Measurements from ENCODE around the gene GNB5.
"Not testable (repeated sequence)": the region's sequence is repeated elsewhere in the genome, so short reads cannot be mapped to it uniquely, and the experiment has no call there.

Gene GNB5

GRCh38 chr15:52097180-52097579, 94.0 kb downstream of the GNB5 start:
- Histone ChIP-seq H3K9me3 (replicated peaks in 1 of 11) (peaks cover 0 to 8% (median 0%) of the 10 kb centered on the region in 11 experiments; a peak in 5 of 22 replicates), H3K27me3 (no peaks in the 10 kb centered on the region), H3K27ac (no peak overlapping the region), H3K36me3 (no peaks in the 10 kb centered on the region), H3K9ac (no peak overlapping the region), H3K4me3 (no peak overlapping the region), H4K20me1 (no peaks in the 10 kb centered on the region), H3K4me2 (peak overlapping the region in 5 of 11 experiments; percentile 8 to 55 (median 39); a peak in 6 of 22 replicates), H3K4me1 (peaks cover 3 to 44% (median 24%) of the 10 kb centered on the region in 10 experiments)
- TF ChIP-seq Cebpa-rat (IDR thresholded peaks at IDR 0.05): no peak

GRCh38 chr15:52096536-52096935, 94.7 kb downstream of the GNB5 start:
- not testable (repeated sequence) for H3K27ac ChIP-seq; H3K27me3 ChIP-seq; H3K9me3 ChIP-seq (replicated peaks in 1 of 11); H3K36me3 ChIP-seq; H3K4me2 ChIP-seq; H4K20me1 ChIP-seq; H3K9ac ChIP-seq; H3K4me3 ChIP-seq
- peaks cover 0 to 44% (median 21%) of the 10 kb centered on the region in 10 experiments; a peak in 12 of 20 replicates for H3K4me1 ChIP-seq

DNA sequence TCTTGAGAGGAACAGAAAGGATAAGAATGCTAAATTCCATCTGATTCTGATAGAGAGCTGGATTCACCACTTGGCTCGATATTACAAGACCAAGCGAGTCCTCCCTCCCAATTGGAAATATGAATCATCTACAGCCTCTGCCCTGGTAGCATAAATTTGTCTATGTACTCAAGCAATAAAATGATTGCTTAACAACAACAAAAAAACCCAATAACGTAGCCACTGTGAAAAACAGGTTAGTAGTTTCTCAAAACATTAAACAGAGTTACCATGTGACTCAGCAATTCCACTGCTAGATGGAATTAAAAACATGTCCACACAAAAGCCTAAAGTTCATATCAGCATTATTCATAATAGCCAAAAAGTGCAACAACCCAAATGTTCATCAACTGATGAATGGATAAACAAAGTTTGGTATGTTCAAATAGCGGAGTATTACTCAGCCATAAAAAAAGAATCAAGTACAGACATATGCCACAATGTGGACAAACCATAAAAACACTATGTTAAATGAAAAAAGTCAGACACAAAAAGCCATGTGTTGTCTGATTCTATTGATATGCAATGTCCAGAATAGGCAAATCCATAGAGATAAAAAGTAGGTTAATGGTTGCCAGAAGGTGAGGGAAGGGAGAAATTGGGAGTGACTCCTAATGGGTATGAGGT, 95.5 kb downstream of the GNB5 start:
- no peak for TF ChIP-seq Cebpa-rat (IDR thresholded peaks at IDR 0.05)
- no peak overlapping the region for H3K4me2 ChIP-seq
- H3K4me1 ChIP-seq: peaks cover 0 to 44% (median 20%) of the 10 kb centered on the region in 10 experiments; a peak in 12 of 20 replicates
- H3K4me3 ChIP-seq: no peak overlapping the region
- H3K27ac ChIP-seq: no peak overlapping the region
- peaks cover 6 to 18% (median 10%) of the 10 kb centered on the region in 11 experiments; a peak in 21 of 22 replicates for H3K9me3 ChIP-seq (replicated peaks in 1 of 11)
- H4K20me1 ChIP-seq: no peaks in the 10 kb centered on the region
- H3K36me3 ChIP-seq: no peaks in the 10 kb centered on the region
- no peak overlapping the region for H3K9ac ChIP-seq
- no peaks in the 10 kb centered on the region for H3K27me3 ChIP-seq

- H3K9ac ChIP-seq: no peak overlapping the region
- H3K27ac ChIP-seq: no peak overlapping the region
- no peak overlapping the region for H3K4me3 ChIP-seq
- H3K27me3 ChIP-seq: no peaks in the 10 kb centered on the region
- H3K36me3 ChIP-seq: no peaks in the 10 kb centered on the region
- H4K20me1 ChIP-seq: no peaks in the 10 kb centered on the region
- no peak for TF ChIP-seq Cebpa-rat (IDR thresholded peaks at IDR 0.05)
- peak overlapping the region in 2 of 11 experiments; percentile 73 to 78; a peak in 3 of 22 replicates for H3K4me2 ChIP-seq
- peaks cover 0 to 44% (median 19%) of the 10 kb centered on the region in 10 experiments; a peak in 11 of 20 replicates for H3K4me1 ChIP-seq
- peaks cover 13 to 25% (median 17%) of the 10 kb centered on the region in 11 experiments for H3K9me3 ChIP-seq (replicated peaks in 1 of 11)
Measured at GRCh38 chr15:52094811-52095584, 96.2 kb downstream of the GNB5 start.

DNA sequence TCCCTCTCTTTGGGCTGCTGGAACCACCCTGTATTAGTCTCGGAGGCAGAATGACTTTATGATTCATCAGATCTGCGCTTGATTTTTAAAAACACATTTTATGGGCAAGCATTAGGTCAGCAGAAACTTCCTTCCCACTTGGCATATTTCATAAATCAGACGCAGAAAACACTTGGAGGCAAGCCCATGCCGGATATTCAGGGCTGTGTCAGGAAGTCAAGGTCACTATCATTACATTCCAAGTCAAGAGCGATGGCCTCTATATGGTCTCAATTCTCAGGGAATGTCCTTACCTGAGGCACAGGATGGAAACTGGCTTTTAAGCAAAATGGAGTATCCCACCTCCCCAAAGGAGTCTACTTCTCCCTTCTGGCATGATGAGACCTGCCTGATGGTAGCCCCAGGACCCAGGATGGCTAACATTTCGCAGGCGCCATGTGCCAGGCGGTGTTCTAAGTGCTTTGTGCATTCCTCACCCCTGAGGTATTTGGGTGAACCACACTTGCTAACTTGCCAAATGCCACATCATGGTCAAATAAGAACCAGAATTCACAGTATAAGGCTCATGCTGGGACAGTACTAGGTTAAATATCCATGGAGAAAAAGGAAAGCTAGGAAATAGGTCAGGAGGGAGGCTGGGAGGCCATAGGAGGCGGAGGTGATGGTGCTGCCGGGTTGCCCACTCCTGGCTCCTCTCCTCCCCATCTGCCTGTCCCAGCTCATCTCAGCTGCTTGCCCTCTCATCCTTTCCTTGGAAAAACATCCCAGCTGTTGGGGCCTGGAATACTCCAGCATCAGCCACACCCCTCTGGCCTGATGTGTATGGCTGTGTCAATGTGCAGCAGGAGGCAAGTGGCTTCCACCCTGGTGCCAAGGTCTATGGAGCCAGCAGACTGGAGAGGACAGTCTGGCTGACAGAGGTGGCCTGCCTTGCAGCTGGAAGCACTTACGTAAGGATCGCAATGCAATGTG, 97.4 kb downstream of the GNB5 start:
- Histone ChIP-seq H3K36me3 (no peaks in the 10 kb centered on the region), H3K4me3 (no peak overlapping the region), H3K27me3 (no peaks in the 10 kb centered on the region), H3K9ac (no peak overlapping the region; a peak in 1 of 22 replicates), H4K20me1 (no peaks in the 10 kb centered on the region), H3K27ac (peak overlapping the region in 4 of 11 experiments; percentile 3 to 33 (median 18); a peak in 3 of 22 replicates), H3K4me2 (peak overlapping the region in 6 of 11 experiments; percentile 20 to 78 (median 55); a peak in 10 of 22 replicates), H3K4me1 (peaks cover 0 to 42% (median 19%) of the 10 kb centered on the region in 10 experiments; a peak in 11 of 20 replicates), H3K9me3 (replicated peaks in 1 of 11) (peaks cover 18 to 32% (median 26%) of the 10 kb centered on the region in 11 experiments)
- TF ChIP-seq Cebpa-rat (IDR thresholded peaks at IDR 0.05): no peak

DNA sequence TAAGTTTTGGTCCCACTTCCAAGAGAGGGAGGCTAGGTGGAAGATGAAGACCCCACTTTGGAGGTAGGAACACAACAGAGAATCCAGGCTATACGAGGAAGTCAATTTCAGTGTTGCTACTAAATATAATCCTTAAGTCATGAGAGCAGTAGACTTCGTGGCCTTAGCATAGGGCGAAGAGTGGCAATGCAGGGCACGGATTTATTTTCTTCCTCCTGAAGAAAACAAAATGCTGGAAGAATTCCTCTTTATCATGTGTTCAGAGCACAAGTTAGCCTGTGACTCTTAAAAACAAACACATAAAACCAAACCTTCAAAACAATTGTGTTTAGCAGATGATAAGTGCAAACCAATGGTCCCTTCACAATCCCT, 98.0 kb downstream of the GNB5 start:
- Histone ChIP-seq H3K27ac (peak overlapping the region in 4 of 11 experiments; percentile 1 to 33 (median 18); a peak in 3 of 22 replicates), H3K36me3 (no peaks in the 10 kb centered on the region), H4K20me1 (no peaks in the 10 kb centered on the region), H3K4me1 (peaks cover 0 to 35% (median 16%) of the 10 kb centered on the region in 10 experiments; a peak in 11 of 20 replicates), H3K27me3 (no peaks in the 10 kb centered on the region), H3K9ac (no peak overlapping the region; a peak in 1 of 22 replicates), H3K9me3 (replicated peaks in 1 of 11) (peaks cover 20 to 35% (median 26%) of the 10 kb centered on the region in 11 experiments), H3K4me3 (no peak overlapping the region), H3K4me2 (peak overlapping the region in 6 of 11 experiments; percentile 20 to 78 (median 55); a peak in 10 of 22 replicates)
- TF ChIP-seq Cebpa-rat (IDR thresholded peaks at IDR 0.05): no peak

GRCh38 chr15:52090193-52090592, 101.0 kb downstream of the GNB5 start:
- no peak overlapping the region for H3K4me2 ChIP-seq
- no peaks in the 10 kb centered on the region for H4K20me1 ChIP-seq
- H3K27me3 ChIP-seq: no peaks in the 10 kb centered on the region
- no peak for TF ChIP-seq Cebpa-rat (IDR thresholded peaks at IDR 0.05)
- H3K9ac ChIP-seq: no peak overlapping the region
- no peak overlapping the region for H3K27ac ChIP-seq
- peaks cover 0 to 37% (median 16%) of the 10 kb centered on the region in 10 experiments; a peak in 10 of 20 replicates for H3K4me1 ChIP-seq
- H3K9me3 ChIP-seq (replicated peaks in 1 of 11): peaks cover 40 to 56% (median 46%) of the 10 kb centered on the region in 11 experiments
- no peaks in the 10 kb centered on the region; a peak in 1 of 22 replicates for H3K36me3 ChIP-seq
- no peak overlapping the region; a peak in 1 of 20 replicates for H3K4me3 ChIP-seq
